ENCODE results near the gene SLC37A4. TPM values are rescaled to one million over a fixed set of nuclear protein-coding genes. Genes with fewer than 3 reads are reported as not detected.

Gene SLC37A4
- 6.6 and 10.5 TPM in 2 replicates for total RNA-seq

DNA sequence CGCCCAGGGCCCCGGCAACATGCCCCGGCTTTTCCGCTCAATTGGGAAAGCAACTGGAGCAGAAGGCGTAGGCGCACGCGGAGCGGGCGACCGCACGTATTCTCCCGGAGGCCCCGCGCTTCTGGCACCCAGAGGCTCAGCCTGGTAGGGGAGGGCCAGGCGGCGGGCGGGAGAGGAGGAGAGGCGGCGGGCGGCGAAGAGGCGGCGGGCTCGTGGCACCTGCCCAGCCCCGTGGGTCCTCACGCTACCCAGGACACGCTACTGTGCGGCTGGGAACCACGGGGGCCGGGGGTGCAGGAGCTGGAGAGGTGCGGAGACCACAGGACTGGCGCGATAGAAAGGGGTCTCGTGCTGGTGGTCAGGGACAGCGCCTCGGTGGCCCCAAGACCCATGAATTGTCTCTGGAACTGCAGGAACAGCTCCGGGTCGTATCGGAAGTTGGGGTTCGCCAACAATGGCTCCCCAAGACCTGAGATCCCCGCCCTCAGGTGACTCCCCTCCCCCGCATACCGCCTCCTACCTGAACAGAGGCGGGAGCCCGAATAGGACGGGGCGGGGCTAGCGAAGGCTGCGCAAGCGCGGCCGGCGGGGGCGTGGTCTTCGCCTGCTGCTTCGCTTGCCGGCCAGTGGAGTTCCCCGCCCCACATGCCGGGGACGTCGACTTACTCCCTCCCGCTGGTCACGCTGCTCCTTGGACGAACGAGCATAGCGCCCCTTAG, at the start of gene SLC37A4:
Gene SLC37A4 (minus strand): TSS at position 549 of the 719 bp plus-strand sequence.

DNA sequence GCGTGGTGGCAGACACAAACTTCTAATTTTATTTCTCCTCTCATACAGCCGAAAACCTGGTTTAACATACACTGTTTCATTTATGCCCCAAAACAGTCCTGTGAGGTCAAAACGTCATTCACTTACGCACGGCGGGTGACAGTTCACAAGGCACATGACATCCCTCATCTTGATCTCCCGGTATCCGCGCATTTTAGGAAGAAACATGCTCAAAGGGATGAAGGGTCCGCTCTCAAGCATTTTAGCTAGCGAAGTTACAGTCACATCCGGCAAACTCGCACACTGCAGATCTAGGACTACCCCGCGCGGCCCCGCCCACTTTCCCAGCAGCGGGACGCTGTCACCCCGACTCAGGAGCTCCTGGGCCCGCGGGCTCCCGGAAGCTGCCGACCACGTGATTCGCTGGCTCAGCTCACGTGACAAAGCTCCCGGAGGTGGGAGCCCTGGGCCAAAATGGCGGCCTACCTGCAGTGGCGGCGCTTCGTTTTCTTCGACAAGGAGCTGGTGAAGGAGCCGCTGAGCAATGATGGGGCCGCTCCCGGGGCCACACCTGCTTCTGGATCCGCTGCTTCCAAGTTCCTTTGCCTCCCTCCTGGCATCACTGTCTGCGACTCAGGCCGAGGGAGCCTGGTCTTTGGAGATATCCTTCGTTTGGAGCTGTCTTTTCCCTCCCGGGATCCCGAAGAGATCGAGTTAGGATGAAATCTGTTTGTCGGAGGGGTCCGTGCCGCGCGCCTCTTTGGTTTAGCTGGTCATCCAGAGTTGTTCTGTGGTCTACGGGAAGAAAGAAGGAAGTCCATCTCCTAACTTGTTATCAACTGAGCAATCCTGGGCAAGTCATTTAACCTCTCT, 36.9 kb upstream of the SLC37A4 start, which contains the start of gene VPS11:
Gene VPS11 (plus strand): TSS at position 448 of the 852 bp plus-strand sequence. CDS start 6 bp downstream, at position 454.

DNA sequence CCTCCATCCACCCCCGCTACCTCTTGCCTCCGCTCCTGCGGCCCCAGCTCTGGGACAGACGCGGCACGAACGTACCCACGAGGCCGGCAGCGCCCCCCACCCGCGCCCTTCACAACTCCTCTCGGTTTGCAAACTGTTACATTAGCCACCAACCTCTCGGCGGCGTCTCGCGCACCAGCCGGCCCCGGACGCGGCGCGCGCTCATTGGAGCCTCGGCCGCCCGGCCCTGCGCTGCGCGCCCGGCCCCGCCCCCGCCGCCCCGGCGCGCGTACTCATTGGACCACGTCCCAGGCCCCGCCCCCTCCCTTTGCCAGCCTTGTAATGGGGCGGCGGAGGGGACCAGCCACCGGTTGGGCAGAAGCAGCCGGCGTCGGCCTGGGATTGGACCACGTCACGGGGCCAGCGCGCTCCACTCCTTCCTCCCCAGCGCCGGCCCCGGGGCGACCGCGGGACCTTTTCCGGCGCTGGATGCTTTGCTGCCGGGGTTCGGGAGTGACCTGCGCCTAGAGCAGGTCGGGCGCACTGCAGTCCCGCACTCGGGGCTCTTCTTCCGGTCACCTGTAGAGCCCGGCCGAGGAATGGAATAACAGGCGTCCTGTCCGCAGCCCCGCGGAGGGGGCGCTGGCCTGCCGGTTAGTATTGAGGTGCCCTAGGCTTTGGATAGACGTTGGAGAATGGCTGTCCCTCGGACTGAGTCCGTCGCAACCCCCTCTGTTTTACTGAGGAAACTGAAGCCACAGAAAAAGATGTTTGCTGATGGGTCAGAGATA, 26.5 kb upstream of the SLC37A4 start, which contains the start of gene HYOU1:
Gene HYOU1 (minus strand): TSS at position 206 of the 770 bp plus-strand sequence. CDS start 1,045 bp downstream, outside the sequence.

DNA sequence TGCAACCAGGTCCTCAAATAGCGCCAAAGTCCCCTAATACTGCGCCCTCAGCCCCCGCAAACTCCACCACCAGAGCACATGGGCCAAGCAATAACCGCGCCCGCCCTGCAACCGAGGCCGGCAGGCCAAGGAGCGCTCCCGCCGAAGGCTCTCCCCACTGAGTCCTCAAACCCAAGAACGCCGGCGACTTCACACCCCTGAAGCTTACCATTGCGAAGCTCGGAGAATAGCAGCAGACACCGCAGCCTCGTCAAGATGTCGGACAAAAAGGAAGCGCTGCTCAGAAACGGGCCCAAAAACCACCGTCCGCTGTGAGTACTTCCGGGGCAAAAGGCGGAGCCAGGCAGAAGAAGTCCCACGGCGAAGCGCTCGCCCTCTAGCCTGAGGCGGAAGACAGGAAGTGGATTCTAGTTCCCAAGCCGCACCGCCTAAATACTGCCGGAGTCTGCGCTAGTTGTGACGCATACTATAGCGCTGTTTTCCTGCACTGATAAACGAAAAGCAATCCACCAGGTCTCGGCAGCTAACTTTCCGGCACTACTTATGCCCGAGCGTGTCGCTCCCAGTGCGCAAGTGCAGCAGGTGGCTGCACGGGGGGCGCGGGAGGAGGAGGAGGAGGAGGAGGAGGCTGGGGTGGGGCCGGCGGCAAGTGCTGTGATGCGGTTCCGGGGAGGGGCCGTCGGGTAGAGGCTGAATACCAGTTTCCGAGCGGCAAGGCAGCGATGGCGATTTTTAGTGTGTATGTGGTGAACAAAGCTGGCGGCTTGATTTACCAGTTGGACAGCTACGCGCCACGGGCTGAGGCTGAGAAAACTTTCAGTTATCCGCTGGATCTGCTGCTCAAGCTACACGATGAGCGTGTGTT, 12.4 kb downstream of the SLC37A4 start, which contains the start of the genes RPS25 and TRAPPC4:
Gene RPS25 (minus strand): TSS at position 270 of the 865 bp plus-strand sequence. CDS start 59 bp downstream, at position 211.
Gene TRAPPC4 (plus strand): TSS at position 693 of the 865 bp plus-strand sequence. CDS start 30 bp downstream, at position 723.

DNA sequence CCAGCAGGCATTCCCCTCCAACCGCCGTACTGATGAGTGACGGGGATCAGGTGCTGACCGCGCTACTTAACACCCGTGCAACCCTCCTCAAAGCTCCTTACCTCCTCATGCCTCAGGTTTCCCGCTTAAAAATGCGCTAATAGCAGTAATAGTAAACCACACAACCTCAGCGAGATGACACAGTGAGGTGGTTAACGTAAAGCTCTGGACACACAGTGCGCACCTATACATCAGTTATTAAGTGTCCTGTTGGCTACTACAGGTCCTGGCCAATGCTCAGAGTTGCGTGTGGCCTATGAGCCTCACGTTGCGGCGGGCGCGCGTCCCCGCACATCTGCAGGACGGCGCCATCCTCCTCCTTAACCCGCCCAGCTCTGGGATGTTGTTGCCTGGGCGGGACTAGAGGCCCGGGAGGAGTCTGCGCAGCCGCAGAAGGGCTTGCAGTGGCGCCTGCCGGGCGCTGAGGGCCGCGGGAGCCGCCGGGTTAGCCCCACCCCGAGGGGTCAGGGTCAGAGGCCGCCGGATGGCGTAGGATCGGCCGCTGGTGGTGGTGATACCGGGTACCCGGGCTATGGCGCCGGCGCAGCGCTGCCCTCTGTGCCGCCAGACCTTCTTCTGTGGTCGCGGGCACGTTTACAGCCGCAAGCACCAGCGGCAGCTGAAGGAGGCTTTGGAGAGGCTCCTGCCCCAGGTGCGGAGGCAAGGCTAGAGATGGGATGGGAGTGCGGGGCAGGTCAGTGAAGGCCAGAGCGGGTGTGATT, 32.9 kb downstream of the SLC37A4 start, which contains the start of gene CENATAC:
Gene CENATAC (plus strand): TSS at position 512 of the 761 bp plus-strand sequence. CDS start 60 bp downstream, at position 572.

Other genes starting within 250 kb of the SLC37A4 start
- gene DDX6, start 239.7 kb downstream of the SLC37A4 start, total RNA-seq = 61.6 and 91.4 TPM in 2 replicates
- gene CXCR5, start 147.0 kb downstream of the SLC37A4 start, total RNA-seq = not detected in 2 replicates
- 21.1 and 49.4 TPM in 2 replicates for gene BCL9L, start 105.0 kb downstream of the SLC37A4 start, total RNA-seq
- gene UPK2, start 74.6 kb downstream of the SLC37A4 start, total RNA-seq = not detected in 2 replicates
- gene FOXR1, start 59.1 kb downstream of the SLC37A4 start, total RNA-seq = not detected in 2 replicates
- 6.3 and 6.8 TPM in 2 replicates for gene CENATAC, start 32.7 kb downstream of the SLC37A4 start, total RNA-seq
- 1,512 and 1,580 TPM in 2 replicates for gene RPS25, start 12.5 kb downstream of the SLC37A4 start, total RNA-seq
- gene TRAPPC4, start 12.1 kb downstream of the SLC37A4 start, total RNA-seq = 47.6 and 56.7 TPM in 2 replicates
- 119 and 147 TPM in 2 replicates for gene HYOU1, start 26.3 kb upstream of the SLC37A4 start, total RNA-seq
- 16.8 and 26.4 TPM in 2 replicates for gene VPS11, start 36.9 kb upstream of the SLC37A4 start, total RNA-seq
- gene HMBS, start 54.0 kb upstream of the SLC37A4 start, total RNA-seq = 3.4 and 22.4 TPM in 2 replicates
- 16.4 and 23.2 TPM in 2 replicates for gene DPAGT1, start 71.0 kb upstream of the SLC37A4 start, total RNA-seq
- gene C2CD2L, start 76.5 kb upstream of the SLC37A4 start, total RNA-seq = 3.4 TPM in 2 replicates
- 6.9 and 16.5 TPM in 2 replicates for gene HINFP, start 90.7 kb upstream of the SLC37A4 start, total RNA-seq
- gene ABCG4, start 118.2 kb upstream of the SLC37A4 start, total RNA-seq = under 0.01 TPM in 1 of 2 replicates, not detected in the other
- gene NLRX1, start 137.8 kb upstream of the SLC37A4 start, total RNA-seq = 8.8 and 11.8 TPM in 2 replicates
- not detected in 2 replicates for gene NHERF4, start 154.6 kb upstream of the SLC37A4 start, total RNA-seq
- 6.5 and 7.5 TPM in 2 replicates for gene CBL, start 175.5 kb upstream of the SLC37A4 start, total RNA-seq

Data from cardiac atrium fibroblast (primary cell).